HG03097 (cell line): ENCODE measurements around the gene AHCYL2.
"Not testable (repeated sequence)": the region's sequence is repeated elsewhere in the genome, so short reads cannot be mapped to it uniquely, and the experiment has no call there.

ENCODE experiments used
- ATAC-seq: cut with Tn5 transposase; IDR thresholded peaks from one replicate; pipeline ENCODE4 v1.9.1; 2021; ENCODE audit not compliant: unreplicated experiment, low FRiP score

The AHCYL2 gene

DNA sequence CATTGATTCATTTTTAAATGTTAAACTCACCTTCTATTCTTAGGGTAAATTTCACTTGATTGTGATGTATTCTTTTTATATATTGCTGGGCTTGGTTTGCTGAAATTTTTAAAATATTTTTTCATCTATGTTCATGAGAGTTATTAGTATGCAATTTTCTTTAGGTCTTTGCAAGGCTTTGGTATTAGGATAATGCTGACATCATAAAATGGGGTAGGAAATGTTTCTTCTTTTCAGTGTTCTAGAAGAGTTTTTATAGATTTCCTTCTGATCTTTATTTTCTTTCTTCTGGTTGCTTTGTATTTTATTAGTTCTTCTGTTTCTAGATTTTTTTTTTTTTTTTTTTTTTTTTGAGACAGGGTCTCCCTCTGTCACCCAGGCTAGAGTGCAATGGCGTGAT is 56.3 kb downstream of the AHCYL2 start:
- no peak for ATAC-seq

DNA sequence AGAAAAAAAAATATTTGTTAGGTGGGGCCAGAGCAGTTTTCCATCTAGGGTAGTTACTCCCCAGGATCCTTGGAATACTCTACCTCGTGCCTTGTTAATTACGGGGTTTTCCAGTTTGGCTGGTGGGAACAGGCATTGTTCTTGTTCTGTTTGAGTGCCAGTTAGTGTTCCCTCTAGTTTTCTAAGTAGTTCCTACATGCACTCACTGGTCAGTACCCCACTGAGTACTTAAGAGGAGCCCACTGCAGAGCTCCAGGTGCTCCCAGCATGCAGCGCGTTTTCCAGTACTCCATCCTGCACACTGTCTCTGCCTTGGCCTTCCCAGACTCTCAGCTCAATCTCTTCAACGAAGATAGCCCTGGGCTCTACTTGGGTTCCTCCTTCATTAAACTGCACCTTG is 58.0 kb downstream of the AHCYL2 start:
- ATAC-seq, result no peak

- ATAC-seq, result no peak
Observed at GRCh38 chr7:129283936-129284335, 59.1 kb downstream of the AHCYL2 start.

- no peak for ATAC-seq
Observed at GRCh38 chr7:129285111-129285510, 60.3 kb downstream of the AHCYL2 start.

GRCh38 chr7:129292861-129293260 is 68.0 kb downstream of the AHCYL2 start:
- no peak for ATAC-seq

DNA sequence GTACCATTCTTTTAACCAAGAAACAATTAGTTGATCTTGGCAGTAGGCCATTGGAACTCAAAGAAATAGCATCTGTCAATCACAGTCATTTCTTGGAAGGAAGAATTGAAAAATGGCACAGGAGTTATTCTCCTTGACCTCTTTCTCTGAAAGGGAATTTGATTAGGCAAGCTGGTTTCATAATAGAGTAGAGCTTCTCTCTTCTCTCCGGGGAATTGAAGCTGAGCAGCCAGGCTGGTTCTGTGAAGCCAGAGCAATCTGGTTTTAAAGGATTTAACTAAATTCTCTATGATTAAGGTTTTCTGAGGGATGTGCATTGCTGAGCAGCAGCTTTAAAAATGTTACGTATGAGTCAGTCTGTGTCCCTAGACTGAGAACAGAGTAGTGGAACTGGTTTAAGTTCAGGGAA is 70.2 kb downstream of the AHCYL2 start:
- ATAC-seq, result no peak

GRCh38 chr7:129298268-129298893 is 73.6 kb downstream of the AHCYL2 start:
- no peak for ATAC-seq

- no peak for ATAC-seq
Observed at GRCh38 chr7:129299889-129300288, 75.1 kb downstream of the AHCYL2 start.

DNA sequence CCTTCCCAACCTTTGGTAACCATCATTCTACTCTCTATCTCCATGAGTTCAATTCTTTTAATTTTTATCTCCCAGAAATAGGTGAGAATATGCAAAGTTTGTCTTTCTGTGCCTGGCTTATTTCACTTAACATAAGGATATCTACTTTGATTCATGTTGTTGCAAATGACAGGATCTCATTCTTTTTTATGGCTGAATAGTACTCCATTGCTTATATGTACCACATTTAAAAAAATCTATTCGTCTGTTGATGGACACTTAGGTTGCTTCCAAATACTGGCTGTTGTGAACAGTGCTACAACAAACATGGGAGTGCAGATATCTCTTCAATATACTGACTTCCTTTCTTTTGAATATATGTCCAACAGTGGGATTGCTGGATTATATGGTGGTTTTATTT is 75.5 kb downstream of the AHCYL2 start:
- ATAC-seq, result not testable (repeated sequence)

GRCh38 chr7:129307592-129307991 is 82.8 kb downstream of the AHCYL2 start:
- no peak for ATAC-seq

- ATAC-seq, result no peak
Observed at GRCh38 chr7:129308047-129308446, 83.2 kb downstream of the AHCYL2 start.

DNA sequence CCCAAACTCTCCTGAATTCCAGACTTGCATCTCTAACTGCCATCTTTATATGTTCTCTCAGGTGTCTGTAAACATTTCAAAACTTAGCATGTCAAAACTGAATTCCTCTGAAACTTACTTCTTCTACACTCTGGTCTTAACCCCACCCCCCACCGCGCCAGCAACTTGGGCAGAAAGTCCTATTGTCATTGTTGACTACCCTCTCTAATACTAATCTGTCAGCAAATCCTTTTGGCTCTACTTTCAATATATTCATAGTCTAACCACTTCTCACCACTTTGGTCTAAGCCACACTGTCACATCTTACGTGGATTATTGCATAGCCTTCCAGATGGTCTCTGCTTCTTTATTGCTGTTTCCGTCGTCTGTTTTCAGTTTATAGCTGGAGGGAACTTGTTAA is 86.6 kb downstream of the AHCYL2 start:
- ATAC-seq, result no peak

- ATAC-seq, result no peak
Observed at GRCh38 chr7:129313282-129313681, 88.5 kb downstream of the AHCYL2 start.

GRCh38 chr7:129315960-129316359 is 91.1 kb downstream of the AHCYL2 start:
- no peak for ATAC-seq

DNA sequence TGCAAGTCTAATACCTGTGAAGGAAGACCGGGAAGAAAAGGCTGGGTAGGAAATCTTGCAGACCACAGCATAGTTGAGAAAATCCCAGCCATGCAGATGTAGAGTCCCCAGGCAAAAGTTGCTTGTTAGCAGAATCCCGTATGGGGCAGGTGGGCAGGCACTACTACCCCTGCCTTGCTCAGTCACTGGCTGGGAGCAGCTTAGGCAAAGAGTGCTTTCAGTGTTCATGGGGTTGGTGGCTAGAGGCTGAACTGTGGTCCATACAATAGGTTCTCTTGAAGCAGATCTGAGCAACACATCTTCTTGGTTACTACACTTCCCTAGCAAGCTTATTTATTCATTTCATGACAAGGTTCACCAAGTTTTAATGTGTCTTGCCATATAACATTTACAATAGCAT is 92.6 kb downstream of the AHCYL2 start:
- no peak for ATAC-seq

- ATAC-seq, result no peak
Observed at GRCh38 chr7:129327076-129327475, 102.2 kb downstream of the AHCYL2 start.

DNA sequence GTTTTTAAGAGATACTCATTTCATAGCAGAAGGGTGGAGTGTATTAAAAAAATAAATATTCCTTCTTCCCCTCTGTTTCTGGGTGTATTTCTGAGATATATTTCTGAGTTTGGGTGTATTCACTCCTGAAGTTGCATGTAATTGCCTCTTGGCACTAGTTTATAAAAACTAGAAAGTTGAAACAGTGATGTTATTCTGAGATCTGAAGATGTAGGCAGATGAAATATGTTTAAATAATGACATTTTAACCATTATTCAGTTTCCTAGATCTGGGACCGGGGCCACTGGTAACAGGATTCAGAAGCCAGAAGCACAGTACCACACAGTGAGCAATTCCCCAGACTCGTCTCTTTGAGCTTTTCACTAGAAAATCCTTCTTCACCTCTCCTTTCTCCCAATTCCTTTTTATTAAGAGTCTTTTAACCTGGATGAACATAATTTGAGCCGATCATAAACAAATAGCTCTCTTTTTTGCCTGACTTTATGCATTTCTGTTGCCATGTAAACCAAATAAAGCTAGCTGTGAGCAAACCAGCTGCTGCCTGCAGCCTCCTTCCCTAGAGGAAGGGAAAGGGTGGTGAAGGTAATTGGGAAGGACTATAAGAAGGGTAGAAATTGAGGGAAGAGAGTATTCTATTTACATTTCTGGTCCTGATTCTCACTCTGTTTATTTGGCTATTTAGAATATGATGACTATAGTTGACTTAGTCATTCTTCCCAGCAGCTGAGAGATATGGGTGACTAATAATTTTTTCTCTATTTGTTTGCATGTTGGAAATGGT is 107.6 kb downstream of the AHCYL2 start:
- no peak for ATAC-seq

- no peak for ATAC-seq
Observed at GRCh38 chr7:129334473-129334872, 109.6 kb downstream of the AHCYL2 start.

DNA sequence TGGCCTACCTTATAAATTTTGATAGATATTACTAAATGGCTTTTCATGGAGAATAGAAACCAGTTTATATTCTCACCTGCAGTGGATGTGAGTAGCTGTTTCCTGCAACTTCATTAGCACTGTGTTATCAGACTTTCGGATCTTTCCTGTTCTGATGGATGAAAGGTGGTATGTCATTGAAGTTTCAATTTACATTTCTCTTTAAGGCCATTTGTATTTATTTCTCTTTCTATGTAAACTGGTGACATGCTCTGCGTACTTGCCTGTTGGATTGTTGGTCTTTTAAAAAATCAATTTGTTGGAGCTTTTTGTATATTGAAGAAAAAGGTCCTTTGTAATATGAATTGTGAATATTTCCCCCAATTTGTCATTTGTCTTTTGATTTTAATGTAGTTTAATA is 113.6 kb downstream of the AHCYL2 start:
- ATAC-seq, result no peak

DNA sequence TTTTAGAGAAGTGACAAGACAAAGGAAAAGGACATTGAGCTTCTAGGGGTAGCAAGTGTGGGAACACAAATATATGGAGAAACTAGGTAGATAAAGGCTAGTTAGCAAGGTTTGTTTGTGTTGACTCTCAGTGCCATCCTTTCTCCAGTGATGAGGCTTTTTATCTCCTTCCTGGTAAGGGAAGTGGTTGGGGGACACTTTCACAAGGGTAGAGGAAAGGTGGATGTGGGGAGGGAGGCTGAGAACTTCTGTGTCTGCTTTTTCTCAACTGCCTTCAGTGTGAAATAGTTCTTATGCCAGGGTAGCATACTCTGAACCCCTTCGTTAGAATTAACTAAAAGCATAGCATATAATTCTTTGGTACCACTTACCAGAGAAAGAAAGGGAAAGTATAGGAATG is 116.4 kb downstream of the AHCYL2 start:
- no peak for ATAC-seq

DNA sequence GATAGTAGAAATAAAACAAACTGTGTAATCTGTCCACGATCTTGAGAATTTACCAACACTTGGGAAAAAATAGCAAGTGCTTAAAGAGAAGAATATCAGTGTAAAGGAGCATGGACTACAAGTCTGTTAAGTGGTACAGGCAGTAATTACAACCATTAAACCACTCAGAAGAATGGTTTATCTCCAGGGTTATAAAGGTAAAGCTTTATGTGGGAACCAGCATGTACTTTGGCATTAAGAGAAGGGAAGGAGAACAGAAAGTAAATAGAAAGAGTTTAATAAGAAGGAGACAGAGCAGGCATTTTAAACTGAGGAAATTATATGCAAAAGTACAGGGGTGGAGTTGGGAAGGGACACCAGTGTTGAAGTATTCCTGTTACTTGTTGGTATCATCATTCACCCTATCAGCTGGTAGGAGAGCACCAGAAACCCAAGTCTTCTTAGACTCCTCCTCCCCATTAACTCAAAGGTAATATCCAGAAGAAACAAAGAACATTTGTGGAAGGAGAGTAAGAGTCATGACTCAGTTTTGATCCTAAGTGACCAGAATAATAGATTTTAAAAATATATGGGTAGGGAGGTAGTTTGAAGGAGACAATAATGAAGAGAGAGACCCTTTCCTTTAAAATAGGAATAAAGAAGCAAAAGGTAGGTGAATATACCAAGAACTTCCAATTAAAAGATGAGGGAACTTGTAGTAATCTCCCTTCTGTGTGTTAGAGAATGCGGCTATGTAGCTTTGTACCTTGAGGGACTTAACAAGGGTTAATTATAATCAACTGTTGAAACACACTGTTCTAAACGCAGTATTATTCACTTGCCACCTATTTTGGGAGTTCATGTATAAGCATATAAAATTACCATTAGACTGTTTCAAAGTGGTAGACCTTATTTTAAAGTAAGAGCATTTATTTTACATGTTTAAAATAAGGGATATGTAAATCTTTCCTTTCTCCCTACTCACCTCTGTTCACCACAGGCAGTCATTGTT is 117.3 kb downstream of the AHCYL2 start:
- ATAC-seq, result no peak
